Neural cell (in vitro differentiated cells): ENCODE measurements around the gene ANHX. TPM values are rescaled to one million over a fixed set of nuclear protein-coding genes. Genes with fewer than 3 reads are reported as not detected.

Experiments used
- H2AFZ ChIP-seq: fragments of 200-600, 300-800 bp; sonication (generic), shearing (Covaris generic); 2 replicates; pipeline ENCODE4 v1.6.0; 2014; ENCODE audit warnings: low read depth, mild to moderate bottlenecking, antibody characterized with exemption, low read length, moderate library complexity
- H3F3A ChIP-seq: fragments of 200-600 bp; shearing (Covaris generic); 2 replicates; pipeline ENCODE4 v1.6.1; 2016; ENCODE audit warnings: mild to moderate bottlenecking, moderate library complexity, mixed read lengths, antibody characterized with exemption, low read length; ENCODE audit not compliant: insufficient read depth, poor library complexity, severe bottlenecking
- H3K27ac ChIP-seq: fragments of 200-600, 300-800 bp; sonication (generic), shearing (Covaris generic); 2 replicates; pipeline ENCODE4 v1.5.1; 2014; ENCODE audit warnings: mild to moderate bottlenecking, low read length, moderate library complexity
- H3K27me3 ChIP-seq: fragments of 300-800, 200-600 bp; sonication (generic), shearing (Covaris generic); 2 replicates; pipeline ENCODE4 v1.6.0; 2014; ENCODE audit warnings: mild to moderate bottlenecking, low read depth, low read length, moderate library complexity; ENCODE audit not compliant: insufficient read depth
- H3K36me3 ChIP-seq: fragments of 300-800, 200-600 bp; sonication (generic), shearing (Covaris generic); 2 replicates; pipeline ENCODE4 v1.5.1; 2014; ENCODE audit warnings: mild to moderate bottlenecking, antibody characterized with exemption, low read length, moderate library complexity; ENCODE audit not compliant: insufficient read depth
- H3K4me2 ChIP-seq: fragments of 300-800, 200-600 bp; sonication (generic), shearing (Covaris generic); 2 replicates; pipeline ENCODE4 v1.6.0; 2014; ENCODE audit warnings: mild to moderate bottlenecking, low read length
- H3K4me3 ChIP-seq: fragments of 300-800, 200-600 bp; sonication (generic), shearing (Covaris generic); 2 replicates; pipeline ENCODE4 v1.5.1; 2014; ENCODE audit warnings: mild to moderate bottlenecking, low read length, moderate library complexity
- H3K79me2 ChIP-seq: fragments of 200-600 bp; shearing (Covaris generic); replicated peaks from 2 replicates; pipeline ENCODE4 v1.6.0; 2014; ENCODE audit warnings: mild to moderate bottlenecking, low read length, moderate library complexity; ENCODE audit not compliant: insufficient read depth
- H3K9ac ChIP-seq: fragments of 300-800, 200-600 bp; sonication (generic), shearing (Covaris generic); 2 replicates; pipeline ENCODE4 v1.6.1; 2016; ENCODE audit warnings: mild to moderate bottlenecking, low read length, mixed read lengths
- H3K9me2 ChIP-seq: fragments of 200-600 bp; shearing (Covaris generic); 2 replicates; pipeline ENCODE4 v1.6.1; 2016; ENCODE audit warnings: mild to moderate bottlenecking, low read length, mixed read lengths; ENCODE audit not compliant: insufficient read depth
- H3K9me3 ChIP-seq: fragments of 200-600, 300-800 bp; sonication (generic), shearing (Covaris generic); 2 replicates; pipeline ENCODE4 v1.6.1; 2016; ENCODE audit warnings: mild to moderate bottlenecking, mixed run types, low read length, moderate library complexity, mixed read lengths
- H4K20me1 ChIP-seq: fragments of 200-600 bp; shearing (Covaris generic); 2 replicates; pipeline ENCODE4 v1.6.1; 2016; ENCODE audit warnings: mild to moderate bottlenecking, mixed run types; ENCODE audit not compliant: insufficient read depth
- CTCF ChIP-seq: fragments of 450-650 bp; IDR thresholded peaks from 2 replicates; pipeline ENCODE4 v1.5.1; 2014; ENCODE audit warnings: antibody characterized with exemption, mild to moderate bottlenecking, moderate library complexity; ENCODE audit not compliant: poor library complexity, severe bottlenecking
- EP300 ChIP-seq: fragments of 450-650 bp; conservative IDR thresholded peaks from 2 replicates; pipeline ENCODE4 v1.6.1; 2014; ENCODE audit warnings: antibody characterized with exemption, mild to moderate bottlenecking, moderate library complexity; ENCODE audit not compliant: poor library complexity, severe bottlenecking
- EZH2 ChIP-seq: fragments of 200-600, 300-800 bp; shearing (Covaris generic), sonication (generic); IDR thresholded peaks from 2 replicates; pipeline ENCODE4 v1.6.1; 2014; ENCODE audit warnings: antibody characterized with exemption, low read length, borderline replicate concordance, mild to moderate bottlenecking; ENCODE audit not compliant: insufficient read depth, poor library complexity, severe bottlenecking
- MXI1 ChIP-seq: fragments of 450-650 bp; conservative IDR thresholded peaks from 2 replicates; pipeline ENCODE4 v1.6.1; 2014; ENCODE audit warnings: antibody characterized with exemption, mild to moderate bottlenecking; ENCODE audit not compliant: poor library complexity, severe bottlenecking
- POLR2AphosphoS5 ChIP-seq: IDR thresholded peaks from 2 replicates; pipeline ENCODE4 v1.6.1; 2012
- RAD21 ChIP-seq: fragments of 450-650 bp; conservative IDR thresholded peaks from 2 replicates; pipeline ENCODE4 v1.6.1; 2014; ENCODE audit warnings: antibody characterized with exemption, mild to moderate bottlenecking, moderate library complexity
- REST ChIP-seq: IDR thresholded peaks from 2 replicates; pipeline ENCODE4 v1.6.1; 2012; ENCODE audit warnings: borderline replicate concordance
- SMC3 ChIP-seq: fragments of 450-650 bp; conservative IDR thresholded peaks from 2 replicates; pipeline ENCODE4 v1.6.1; 2014; ENCODE audit warnings: antibody characterized with exemption, mild to moderate bottlenecking, moderate library complexity; ENCODE audit not compliant: poor library complexity
- TAF1 ChIP-seq: IDR thresholded peaks from 2 replicates; pipeline ENCODE4 v1.6.1; 2012; ENCODE audit warnings: low read depth
- polyA plus RNA-seq: library from polyadenylated mRNA; depleted of rRNA; stranded (reverse); fragments of >200 nt; gene quantifications from 2 replicates; pipeline ENCODE4 v1.2.3, GENCODE V29; 2014

Gene ANHX
- polyA plus RNA-seq, 1 donor from 2014 or later = not detected

- TF ChIP-seq EP300 (no peak), MXI1 (no peak), REST (no peak), EZH2 (no peak), CTCF (no peak), POLR2AphosphoS5 (no peak), SMC3 (no peak), TAF1 (no peak), RAD21 (no peak)
- Histone ChIP-seq H3K4me3 (no peak overlapping the region), H3K27me3 (no peaks in the 10 kb centered on the region), H3K9ac (no peak overlapping the region), H4K20me1 (no peaks in the 10 kb centered on the region), H3K79me2 (no peaks in the 10 kb centered on the region), H3K36me3 (no peaks in the 10 kb centered on the region), H2AFZ (no peak overlapping the region), H3K9me3 (peaks cover 15% of the 10 kb centered on the region), H3K9me2 (no peaks in the 10 kb centered on the region), H3K4me2 (no peak overlapping the region), H3K27ac (no peak overlapping the region), H3F3A (no peaks in the 10 kb centered on the region)
These were observed 467 bp upstream of the ANHX start for GRCh38 chr12:133236144-133236543.

GRCh38 chr12:133234971-133235370 is 706 bp downstream of the ANHX start:
- H4K20me1 ChIP-seq = no peaks in the 10 kb centered on the region
- no peak overlapping the region for H3K4me2 ChIP-seq
- no peak overlapping the region for H2AFZ ChIP-seq
- H3K79me2 ChIP-seq = no peaks in the 10 kb centered on the region
- no peak for TF ChIP-seq CTCF
- TF ChIP-seq REST = no peak
- no peak for TF ChIP-seq POLR2AphosphoS5
- no peak for TF ChIP-seq RAD21
- TF ChIP-seq TAF1 = no peak
- no peak for TF ChIP-seq EP300
- TF ChIP-seq EZH2 = no peak
- TF ChIP-seq SMC3 = no peak
- no peak for TF ChIP-seq MXI1
- no peaks in the 10 kb centered on the region for H3F3A ChIP-seq
- no peak overlapping the region for H3K27ac ChIP-seq
- H3K4me3 ChIP-seq = no peak overlapping the region
- H3K9me3 ChIP-seq = peaks cover 15% of the 10 kb centered on the region
- H3K27me3 ChIP-seq = no peaks in the 10 kb centered on the region
- no peaks in the 10 kb centered on the region for H3K36me3 ChIP-seq
- no peaks in the 10 kb centered on the region for H3K9me2 ChIP-seq
- no peak overlapping the region for H3K9ac ChIP-seq
